Measurements from ENCODE around the gene PDE2A. TPM values are rescaled to one million over a fixed set of nuclear protein-coding genes. Genes with fewer than 3 reads are reported as not detected.

The PDE2A gene
- total RNA-seq (ENCODE audit: low replicate concordance), result 0.41 TPM in 1 of 2 replicates, not detected in the other

- DNase-seq (ENCODE audit: low read depth), result no peak
- no peak for TF ChIP-seq CTCF (IDR thresholded peaks at IDR 0.05; ENCODE audit: insufficient read depth, low read length)
Observed at GRCh38 chr11:72673943-72674828, at the start of gene PDE2A. TSS of gene PDE2A (minus strand) at chr11:72674422. CDS start at chr11:72674207, 215 bp downstream.

GRCh38 chr11:72723508-72723907 is 49.3 kb upstream of the PDE2A start:
- TF ChIP-seq CTCF (IDR thresholded peaks at IDR 0.05; ENCODE audit: insufficient read depth, low read length), result no peak
- DNase-seq (ENCODE audit: low read depth), result no peak

More at GRCh38 chr11:72673943-72674828, at the start of gene PDE2A:
- no peak within 1 kb of the TSS for H3K4me3 ChIP-seq (ENCODE audit: low read depth, low read length)

GRCh38 chr11:72722050-72722748 is 48.0 kb upstream of the PDE2A start:
- TF ChIP-seq CTCF (IDR thresholded peaks at IDR 0.05; ENCODE audit: insufficient read depth, low read length), result no peak
- H3K4me3 ChIP-seq (ENCODE audit: low read depth, low read length), result peak overlapping the region; percentile 82
- peak; percentile 91 for DNase-seq (ENCODE audit: low read depth)

More at GRCh38 chr11:72723508-72723907, 49.3 kb upstream of the PDE2A start:
- no peak overlapping the region for H3K4me3 ChIP-seq (ENCODE audit: low read depth, low read length)

- no peak for DNase-seq (ENCODE audit: low read depth)
- peak overlapping the region; percentile 82 for H3K4me3 ChIP-seq (ENCODE audit: low read depth, low read length)
- no peak for TF ChIP-seq CTCF (IDR thresholded peaks at IDR 0.05; ENCODE audit: insufficient read depth, low read length)
Observed at GRCh38 chr11:72721689-72722049, 47.4 kb upstream of the PDE2A start.

- TF ChIP-seq CTCF (IDR thresholded peaks at IDR 0.05; ENCODE audit: insufficient read depth, low read length), result no peak
- no peak for DNase-seq (ENCODE audit: low read depth)
- H3K4me3 ChIP-seq (ENCODE audit: low read depth, low read length), result peak overlapping the region; percentile 82
Observed at GRCh38 chr11:72721276-72721675, 47.1 kb upstream of the PDE2A start.

GRCh38 chr11:72720784-72721183 is 46.6 kb upstream of the PDE2A start:
- H3K4me3 ChIP-seq (ENCODE audit: low read depth, low read length), result peak overlapping the region; percentile 82
- DNase-seq (ENCODE audit: low read depth), result no peak
- no peak for TF ChIP-seq CTCF (IDR thresholded peaks at IDR 0.05; ENCODE audit: insufficient read depth, low read length)
